ENCODE results near the gene PKLR. TPM values are rescaled to one million over a fixed set of nuclear protein-coding genes. Genes with fewer than 3 reads are reported as not detected.

PKLR gene
- total RNA-seq, 1 experiment from 2014 or later, result not detected

DNA sequence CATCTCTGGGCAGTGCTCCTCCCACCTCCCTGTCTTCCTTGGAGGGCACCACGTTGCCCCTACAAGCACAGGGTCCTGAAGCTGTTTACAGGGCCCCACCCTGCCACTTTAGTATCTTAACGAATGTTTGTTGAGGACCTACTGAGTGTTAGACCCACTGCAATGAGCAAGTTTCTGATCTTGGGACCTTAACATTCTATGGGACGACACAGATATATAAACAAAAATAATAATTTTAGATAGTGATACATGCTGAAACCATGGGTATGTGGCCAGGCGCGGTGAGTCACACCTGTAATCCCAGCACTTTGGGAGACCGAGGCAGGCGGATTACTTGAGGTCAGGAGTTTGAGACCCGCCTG is 56.1 kb downstream of the PKLR start:
- no peak for TF ChIP-seq CTCF (conservative IDR thresholded peaks at IDR 0.05)
- peak overlapping the region; percentile 96 for H3K18ac ChIP-seq (ENCODE audit: insufficient read length, low read depth, low read length)
- H2BK12ac ChIP-seq (ENCODE audit: insufficient read length, low read depth, low read length), result no peak overlapping the region
- H3K4ac ChIP-seq (ENCODE audit: low read depth, low read length), result no peak overlapping the region
- no peaks in the 10 kb centered on the region for H4K20me1 ChIP-seq (ENCODE audit: control insufficient read depth, insufficient read depth, insufficient read length)
- WGBS (ENCODE audit: extremely low coverage, insufficient read length, low lambda C conversion rate), result no CpG with 5 or more reads among the region's 8 CpGs
- no peak overlapping the region for H3T11ph ChIP-seq (ENCODE audit: low read length)
- peaks cover 8 to 28% (median 27%) of the 10 kb centered on the region in 3 experiments for H3K36me3 Mint-ChIP-seq (ENCODE audit: insufficient read depth in 1 of 3, low read depth in 3 of 3)
- peak overlapping the region; percentile 85 to 97 (median 90) for H3K27ac Mint-ChIP-seq
- no peaks in the 10 kb centered on the region; the same call in 1 of the 2 replicates for H3K27me3 ChIP-seq (ENCODE audit: insufficient read depth, low read length)
- H4K5ac ChIP-seq (ENCODE audit: insufficient read length, low read depth, low read length), result peak overlapping the region; percentile 3
- H3K79me1 ChIP-seq (ENCODE audit: insufficient read depth, low read depth, low read length, poor library complexity, severe bottlenecking), result no peaks in the 10 kb centered on the region
- H2BK15ac ChIP-seq (ENCODE audit: low read depth, low read length), result no peak overlapping the region
- H2BK20ac ChIP-seq (ENCODE audit: low read depth, low read length, poor library complexity, severe bottlenecking), result no peak overlapping the region
- H3K23ac ChIP-seq (ENCODE audit: insufficient read length, low read depth, low read length), result no peak overlapping the region
- peak overlapping the region; percentile 81 to 84 for H3K4me3 Mint-ChIP-seq
- peaks cover 41% of the 10 kb centered on the region for H3K27me3 Mint-ChIP-seq (ENCODE audit: low read depth)
- no peak for DNase-seq
- H3K9ac ChIP-seq (ENCODE audit: extremely low read depth, insufficient read length, low read length), result peak overlapping the region; percentile 88
- H2AFZ ChIP-seq (ENCODE audit: low read length), result no peak overlapping the region
- no peaks in the 10 kb centered on the region for H3K4me1 ChIP-seq (ENCODE audit: insufficient read depth, low read length)
- H4K91ac ChIP-seq (ENCODE audit: insufficient read length, low read depth, low read length), result no peak overlapping the region
- peak overlapping the region; percentile 91 for H3K4me2 ChIP-seq (ENCODE audit: insufficient read depth, insufficient read length, low read length)
- peak overlapping the region; percentile 86; the same call in 1 of the 2 replicates for H3K14ac ChIP-seq (ENCODE audit: insufficient read depth, low read length)
- no peak overlapping the region for H3K56ac ChIP-seq (ENCODE audit: insufficient read length, low read depth, low read length)
- no peak overlapping the region for H2AK5ac ChIP-seq (ENCODE audit: insufficient read length, low read length)
- H3K27ac ChIP-seq (ENCODE audit: insufficient read length, low read depth, low read length), result peak overlapping the region; percentile 83
- no peak overlapping the region for H4K8ac ChIP-seq (replicated peaks; ENCODE audit: insufficient read length, low read depth, low read length)
- peaks cover 9% of the 10 kb centered on the region for H3K23me2 ChIP-seq (ENCODE audit: insufficient read length, low read depth, low read length, poor library complexity, severe bottlenecking)
- H3K79me2 ChIP-seq (ENCODE audit: insufficient read depth, low read length), result no peaks in the 10 kb centered on the region
- H3K9me3 ChIP-seq (ENCODE audit: control insufficient read depth, low read depth, low read length), result no peaks in the 10 kb centered on the region
- H2BK5ac ChIP-seq (ENCODE audit: insufficient read length, low read length), result no peak overlapping the region
- peaks cover 0 to 3% of the 10 kb centered on the region in 2 experiments; a peak in 1 of 5 replicates for H3K9me3 Mint-ChIP-seq
- H3K4me1 Mint-ChIP-seq, result peaks cover 28 to 37% of the 10 kb centered on the region in 2 experiments
- H2BK120ac ChIP-seq (ENCODE audit: low read depth, low read length, poor library complexity, severe bottlenecking), result no peak overlapping the region
